Stimulated activated naive CD8-positive, alpha-beta T cell treated with anti-CD3 and anti-CD28 coated beads, Interleukin-15, Interleukin-2, amounts not matched to agents 100 ng/mL and 50 ng/mL, for 24 hours (primary cell): ENCODE data around the gene NELFE.
"Not testable (repeated sequence)": the region's sequence is repeated elsewhere in the genome, so short reads cannot be mapped to it uniquely, and the experiment has no call there.

ENCODE experiments used
- H3K27ac Mint-ChIP-seq: one replicate; pipeline ENCODE4 v1.8.0; 2021; ENCODE audit warnings: mild to moderate bottlenecking, mixed read lengths
- H3K27me3 Mint-ChIP-seq: one replicate; pipeline ENCODE4 v1.8.0; 2021; ENCODE audit warnings: mixed read lengths
- H3K36me3 Mint-ChIP-seq: one replicate; pipeline ENCODE4 v1.8.0; 2021; ENCODE audit warnings: low read depth, mixed read lengths
- H3K4me1 Mint-ChIP-seq: one replicate; pipeline ENCODE4 v1.8.0; 2021; ENCODE audit warnings: low read depth, mixed read lengths
- H3K4me3 Mint-ChIP-seq: one replicate; pipeline ENCODE4 v1.8.0; 2021; ENCODE audit warnings: mild to moderate bottlenecking, mixed read lengths
- H3K9me3 Mint-ChIP-seq: one replicate; pipeline ENCODE4 v1.8.0; 2021; ENCODE audit warnings: mixed read lengths

Gene NELFE

DNA sequence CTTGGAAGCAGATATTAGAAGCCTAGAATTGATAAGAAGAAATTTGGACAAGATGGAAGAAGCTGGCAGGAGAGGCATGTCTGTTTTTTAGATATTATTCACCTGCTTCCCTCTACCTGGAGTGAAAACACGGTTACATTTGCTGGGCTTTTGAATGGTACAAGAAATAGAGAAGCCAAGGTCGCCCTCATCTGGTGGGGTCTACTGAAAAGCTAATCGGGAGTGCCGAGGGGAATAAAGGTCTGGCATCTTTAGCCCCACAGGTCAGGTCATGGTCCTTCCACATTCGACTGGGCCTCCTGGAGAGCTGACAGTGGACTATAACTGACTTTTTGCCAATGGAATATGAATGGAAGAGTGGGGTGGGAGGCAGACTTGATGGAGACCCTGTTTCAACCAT is 35.8 kb downstream of the NELFE start:
- Mint-ChIP-seq H3K4me1 (no peaks in the 10 kb centered on the region), H3K4me3 (no peak overlapping the region), H3K27me3 (peaks cover 2% of the 10 kb centered on the region), H3K27ac (no peak overlapping the region), H3K36me3 (no peaks in the 10 kb centered on the region), H3K9me3 (no peaks in the 10 kb centered on the region)

DNA sequence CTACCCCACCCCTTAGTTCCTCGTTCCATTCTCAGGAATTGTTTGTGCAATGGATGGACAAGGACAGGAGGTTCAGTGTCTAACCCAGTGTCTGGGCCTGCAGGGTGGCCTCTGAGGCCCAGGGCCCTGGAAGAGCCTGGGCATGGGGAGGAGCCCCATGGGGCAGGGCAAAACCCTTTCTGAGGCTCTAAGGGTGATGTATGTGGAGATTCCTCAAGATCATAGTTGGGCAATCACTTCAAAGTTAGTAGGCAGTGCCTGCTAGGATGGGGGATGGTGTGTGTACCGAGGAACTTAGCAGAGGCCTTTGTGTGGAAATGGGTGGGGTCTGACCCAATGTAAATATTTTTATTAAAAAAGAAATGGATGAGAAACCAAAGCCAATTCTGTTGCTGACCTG is 38.0 kb downstream of the NELFE start:
- Mint-ChIP-seq H3K4me3 (no peak overlapping the region), H3K9me3 (no peaks in the 10 kb centered on the region), H3K27ac (no peak overlapping the region), H3K27me3 (peaks cover 2% of the 10 kb centered on the region), H3K4me1 (no peaks in the 10 kb centered on the region), H3K36me3 (no peaks in the 10 kb centered on the region)

DNA sequence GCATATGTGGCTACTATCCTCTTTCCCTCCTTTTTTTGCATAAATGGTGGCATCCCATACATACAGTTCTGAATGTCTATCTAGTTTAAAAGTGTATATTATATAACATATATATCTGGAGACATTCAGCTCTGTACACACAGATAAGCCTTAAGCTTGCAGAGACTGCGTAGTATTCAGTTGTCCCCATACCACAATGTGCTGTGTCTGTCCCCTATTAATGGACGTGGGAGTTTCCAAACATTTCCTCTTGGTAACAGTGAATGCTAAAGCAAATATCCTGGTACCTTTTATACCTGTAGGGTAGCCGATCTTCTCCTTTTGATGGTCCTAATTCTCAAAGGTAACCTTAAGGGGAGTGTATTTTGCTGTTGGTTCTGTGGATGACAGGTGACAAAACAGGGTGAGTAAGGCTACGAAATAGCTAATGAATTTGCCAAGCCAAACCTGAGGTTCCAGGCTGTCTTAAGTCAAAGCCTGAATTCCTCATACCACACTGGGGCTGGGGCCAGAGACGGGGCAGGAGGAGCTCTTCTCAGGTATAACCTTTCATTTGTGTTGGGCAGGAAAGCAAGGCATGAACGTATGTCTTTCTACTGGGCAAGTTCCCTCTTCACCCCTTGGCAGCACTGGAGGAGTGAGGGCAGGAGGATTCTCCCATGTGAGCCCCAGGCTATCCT is 39.0 kb downstream of the NELFE start:
- Mint-ChIP-seq H3K4me1 (no peaks in the 10 kb centered on the region), H3K4me3 (no peak overlapping the region), H3K27ac (no peak overlapping the region), H3K36me3 (no peaks in the 10 kb centered on the region), H3K9me3 (no peaks in the 10 kb centered on the region), H3K27me3 (peaks cover 4% of the 10 kb centered on the region)

DNA sequence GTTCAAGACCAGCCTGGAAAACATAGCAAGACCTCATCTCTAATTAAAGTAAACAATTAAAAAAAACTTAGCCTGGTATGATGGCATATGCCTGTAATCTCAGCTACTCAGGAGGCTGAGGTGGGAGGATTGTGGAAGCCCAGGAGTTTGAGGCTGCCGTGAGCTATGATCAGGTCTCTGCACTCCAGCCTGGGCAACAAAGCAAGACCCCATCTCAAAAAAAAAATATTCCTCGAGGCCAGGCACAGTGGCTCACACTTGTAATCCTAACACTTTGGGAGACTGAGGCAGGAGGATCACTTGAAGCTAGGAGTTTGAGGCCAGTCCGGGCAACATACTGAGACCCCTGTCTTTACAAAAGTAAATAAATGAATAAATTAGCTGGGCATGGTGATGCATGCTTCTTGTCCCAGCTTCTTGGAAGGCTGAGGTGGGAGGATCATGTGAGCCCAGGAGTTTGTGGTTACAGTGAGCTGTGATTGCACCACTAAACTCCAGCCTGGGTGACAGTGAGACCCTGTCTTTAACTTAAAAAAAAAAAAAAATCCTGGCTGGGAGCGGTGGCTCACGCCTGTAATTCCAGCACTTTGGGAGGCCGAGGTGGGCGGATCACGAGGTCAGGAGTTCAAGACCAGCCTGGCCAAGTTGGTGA is 40.6 kb downstream of the NELFE start:
- no peak overlapping the region for H3K27ac Mint-ChIP-seq
- no peaks in the 10 kb centered on the region for H3K36me3 Mint-ChIP-seq
- H3K9me3 Mint-ChIP-seq: no peaks in the 10 kb centered on the region
- no peaks in the 10 kb centered on the region for H3K4me1 Mint-ChIP-seq
- H3K4me3 Mint-ChIP-seq: no peak overlapping the region
- H3K27me3 Mint-ChIP-seq: peaks cover 4% of the 10 kb centered on the region

DNA sequence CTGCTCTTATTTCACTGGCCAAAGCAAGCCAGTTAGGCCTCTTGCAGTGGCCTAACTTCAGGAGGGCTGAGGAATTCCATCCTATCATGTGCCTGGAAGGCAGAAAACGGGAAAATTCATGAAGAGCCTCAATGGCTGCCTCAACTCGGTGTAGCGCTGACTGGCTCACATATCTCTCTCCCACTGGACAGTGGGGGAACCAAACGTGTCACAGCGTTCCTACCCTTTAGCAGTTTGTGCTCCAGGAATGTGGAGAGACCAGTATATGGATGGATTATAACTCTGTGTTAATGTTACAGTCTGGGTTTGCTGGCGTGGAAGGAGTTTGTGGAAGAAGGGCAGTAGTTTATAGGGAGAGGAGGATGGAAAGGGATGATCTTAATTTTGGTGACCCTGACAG is 43.0 kb downstream of the NELFE start:
- H3K36me3 Mint-ChIP-seq: no peaks in the 10 kb centered on the region
- peaks cover 4% of the 10 kb centered on the region for H3K27me3 Mint-ChIP-seq
- H3K27ac Mint-ChIP-seq: no peak overlapping the region
- peaks cover 10% of the 10 kb centered on the region for H3K4me1 Mint-ChIP-seq
- H3K9me3 Mint-ChIP-seq: no peaks in the 10 kb centered on the region
- H3K4me3 Mint-ChIP-seq: no peak overlapping the region

DNA sequence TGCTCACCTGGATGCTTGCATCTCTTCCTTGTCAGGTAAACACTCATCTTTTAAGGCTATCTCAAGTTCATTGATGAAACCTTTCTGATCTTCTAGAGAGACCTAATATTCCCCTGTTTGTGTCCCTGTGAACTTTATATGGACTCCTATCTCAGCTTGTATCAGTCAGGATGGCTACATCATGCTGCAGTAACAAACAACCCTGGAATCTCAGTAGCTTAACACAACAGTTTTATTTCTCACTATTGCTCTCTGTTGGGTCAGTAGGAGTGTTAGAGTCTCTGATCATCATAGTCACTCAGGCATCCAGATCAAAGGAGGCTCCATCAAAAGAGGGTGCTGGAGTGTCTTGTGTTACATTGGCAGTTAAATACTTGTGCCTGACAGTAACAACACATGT is 43.4 kb downstream of the NELFE start:
- no peak overlapping the region for H3K4me3 Mint-ChIP-seq
- no peak overlapping the region for H3K27ac Mint-ChIP-seq
- no peaks in the 10 kb centered on the region for H3K9me3 Mint-ChIP-seq
- H3K36me3 Mint-ChIP-seq: no peaks in the 10 kb centered on the region
- peaks cover 12% of the 10 kb centered on the region for H3K4me1 Mint-ChIP-seq
- peaks cover 4% of the 10 kb centered on the region for H3K27me3 Mint-ChIP-seq

DNA sequence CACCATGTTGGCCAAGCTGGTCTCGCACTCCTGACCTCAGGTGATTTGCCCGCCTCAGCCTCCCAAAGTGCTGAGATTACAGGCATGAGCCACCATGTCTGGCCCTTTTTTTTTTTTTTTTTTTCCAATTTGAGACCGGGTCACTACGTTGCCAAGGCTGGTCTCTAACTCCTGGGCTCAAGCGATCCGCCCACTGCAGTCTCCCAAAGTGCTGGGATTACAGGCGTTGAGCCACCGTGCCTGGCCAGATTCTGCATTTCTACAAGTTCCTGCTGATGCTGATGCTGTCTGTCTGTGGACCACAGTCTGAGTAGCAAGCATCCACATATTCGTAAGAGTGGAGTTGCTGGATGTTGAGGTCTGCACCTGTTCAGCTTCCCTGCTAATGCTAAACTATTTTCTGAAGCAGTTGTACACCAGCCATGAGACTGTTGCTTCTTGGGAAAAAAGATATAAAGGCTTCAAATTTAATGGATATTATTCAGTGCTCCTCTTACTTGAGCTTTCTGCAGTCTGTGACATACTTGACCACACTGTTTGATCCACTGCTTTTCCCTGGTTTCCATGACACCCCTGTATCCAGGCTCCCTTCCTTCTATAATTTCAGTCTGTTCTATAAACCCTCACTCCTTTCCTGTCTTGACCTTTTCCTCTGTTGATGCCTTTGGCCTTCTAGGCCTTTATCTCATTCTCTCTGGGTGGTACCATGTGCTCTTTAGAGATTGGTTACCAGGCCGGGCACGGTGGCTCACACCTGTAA is 46.8 kb downstream of the NELFE start:
- Mint-ChIP-seq H3K9me3 (no peaks in the 10 kb centered on the region), H3K4me1 (peaks cover 22% of the 10 kb centered on the region), H3K36me3 (no peaks in the 10 kb centered on the region), H3K4me3 (no peak overlapping the region), H3K27ac (no peak overlapping the region), H3K27me3 (peaks cover 8% of the 10 kb centered on the region)

DNA sequence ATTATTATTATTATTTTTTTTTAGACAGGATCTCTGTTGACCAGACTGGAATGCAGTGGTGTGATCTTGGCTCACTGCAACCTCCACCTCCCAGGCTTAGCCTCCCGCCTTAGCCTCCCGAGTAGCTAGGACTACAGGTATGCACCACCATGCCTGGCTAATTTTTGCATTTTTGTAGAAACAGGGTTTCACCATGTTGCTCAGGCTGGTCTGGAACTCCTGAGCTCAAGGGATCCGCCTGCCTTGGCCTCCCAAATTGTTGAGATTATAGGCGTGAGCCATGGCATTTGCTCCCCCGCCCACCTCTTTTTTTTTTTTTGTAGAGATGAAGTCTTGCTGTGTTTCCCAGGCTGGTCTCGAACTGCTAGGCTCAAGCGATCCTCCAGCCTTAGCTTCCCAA is 49.5 kb downstream of the NELFE start:
- not testable (repeated sequence) for H3K27me3 Mint-ChIP-seq, H3K36me3 Mint-ChIP-seq, H3K9me3 Mint-ChIP-seq, H3K27ac Mint-ChIP-seq, H3K4me3 Mint-ChIP-seq
- H3K4me1 Mint-ChIP-seq: peaks cover 22% of the 10 kb centered on the region

DNA sequence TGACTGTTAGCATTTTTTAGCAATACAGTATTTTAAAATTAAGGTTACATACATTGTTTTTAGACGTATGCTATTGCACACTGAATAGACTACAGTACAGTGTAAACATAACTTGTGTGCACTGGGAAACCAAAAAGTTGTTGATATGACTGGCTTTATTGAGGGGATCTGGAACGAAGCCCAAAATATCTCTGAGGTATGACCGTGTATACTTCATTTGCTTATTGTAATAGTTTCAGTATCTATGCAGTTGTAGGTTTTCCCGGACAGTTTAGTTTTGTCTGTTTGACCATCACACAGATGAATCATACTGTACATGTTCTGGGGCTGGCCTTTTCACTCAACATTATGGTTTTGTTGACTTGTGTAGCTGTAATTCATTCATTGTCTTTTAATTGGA is 50.0 kb downstream of the NELFE start:
- Mint-ChIP-seq H3K27ac (no peak overlapping the region), H3K9me3 (no peaks in the 10 kb centered on the region), H3K4me1 (peaks cover 22% of the 10 kb centered on the region), H3K36me3 (no peaks in the 10 kb centered on the region), H3K27me3 (peaks cover 4% of the 10 kb centered on the region), H3K4me3 (no peak overlapping the region)

DNA sequence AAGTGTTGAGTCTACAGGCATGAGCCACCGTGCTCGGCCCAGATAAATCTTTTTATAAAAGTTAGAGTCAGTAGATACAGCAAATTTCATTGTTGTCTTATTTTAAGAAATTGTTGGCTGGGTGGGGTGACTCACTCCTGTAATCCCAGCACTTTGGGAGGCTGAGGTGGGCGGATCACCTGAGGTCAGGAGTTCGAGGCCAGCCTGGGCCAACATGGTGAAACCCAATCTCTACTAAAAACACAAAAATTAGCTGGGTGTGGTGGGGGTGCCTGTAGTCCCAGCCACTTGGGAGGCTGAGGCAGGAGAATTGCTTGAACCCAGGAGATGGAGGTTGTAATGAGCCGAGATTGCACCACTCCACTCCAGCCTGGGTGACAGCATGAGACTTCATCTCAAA is 50.5 kb downstream of the NELFE start:
- not testable (repeated sequence) for H3K27ac Mint-ChIP-seq, H3K9me3 Mint-ChIP-seq, H3K27me3 Mint-ChIP-seq, H3K4me3 Mint-ChIP-seq, H3K36me3 Mint-ChIP-seq
- peaks cover 22% of the 10 kb centered on the region for H3K4me1 Mint-ChIP-seq

DNA sequence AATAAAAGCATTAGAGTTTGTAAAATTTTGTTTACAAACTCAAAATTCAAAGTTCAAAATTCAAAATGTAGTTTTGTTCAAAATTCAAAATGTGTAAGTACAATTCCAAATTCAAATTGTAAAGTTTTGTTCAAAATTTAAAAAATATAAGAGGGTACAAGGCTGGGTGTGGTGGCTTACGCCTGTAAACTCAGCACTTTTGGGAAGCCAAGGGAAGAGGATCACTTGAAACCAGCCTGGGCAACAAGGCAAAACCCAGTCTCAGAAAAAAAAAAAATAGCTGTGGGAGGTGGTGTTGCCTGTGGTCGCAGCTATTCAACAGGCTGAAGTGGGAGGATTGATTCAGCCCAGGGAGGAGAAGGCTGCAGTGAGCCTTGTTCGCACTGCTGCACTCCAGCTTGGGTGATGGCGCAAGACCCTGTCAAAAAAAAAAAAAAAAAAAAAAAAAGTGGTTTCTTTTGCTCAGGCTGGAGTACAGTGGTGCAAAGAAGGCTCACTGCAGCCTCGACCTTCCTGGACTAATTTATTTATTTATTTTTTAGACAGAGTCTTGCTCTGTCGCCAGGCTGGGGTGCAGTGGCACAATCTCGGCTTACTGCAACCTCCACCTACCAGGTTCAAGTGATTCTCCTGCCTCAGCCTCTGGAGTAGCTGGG is 51.5 kb downstream of the NELFE start:
- peaks cover 29% of the 10 kb centered on the region for H3K4me1 Mint-ChIP-seq
- H3K27me3 Mint-ChIP-seq: peaks cover 4% of the 10 kb centered on the region
- no peaks in the 10 kb centered on the region for H3K36me3 Mint-ChIP-seq
- H3K4me3 Mint-ChIP-seq: no peak overlapping the region
- no peaks in the 10 kb centered on the region for H3K9me3 Mint-ChIP-seq
- no peak overlapping the region for H3K27ac Mint-ChIP-seq

DNA sequence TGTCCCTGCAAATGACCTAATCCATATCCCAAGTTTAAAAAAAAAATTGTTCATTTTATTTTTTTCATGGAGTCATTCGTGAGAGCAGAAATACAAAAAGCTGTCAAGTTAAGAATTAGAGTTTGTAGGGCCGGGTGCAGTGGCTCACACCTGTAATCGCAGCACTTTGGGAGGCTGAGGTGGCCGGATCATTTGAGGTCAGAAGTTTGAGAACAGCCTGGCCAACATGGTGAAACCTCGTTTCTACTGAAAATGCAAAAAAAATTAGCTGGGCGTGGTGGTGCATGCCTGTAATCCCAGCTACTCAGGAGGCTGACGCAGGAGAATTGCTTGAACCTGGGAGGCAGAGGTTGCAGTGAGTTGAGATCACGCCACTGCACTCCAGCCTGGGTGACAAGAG is 52.0 kb downstream of the NELFE start:
- not testable (repeated sequence) for H3K4me3 Mint-ChIP-seq, H3K9me3 Mint-ChIP-seq, H3K36me3 Mint-ChIP-seq, H3K27ac Mint-ChIP-seq, H3K27me3 Mint-ChIP-seq
- peaks cover 23% of the 10 kb centered on the region for H3K4me1 Mint-ChIP-seq

DNA sequence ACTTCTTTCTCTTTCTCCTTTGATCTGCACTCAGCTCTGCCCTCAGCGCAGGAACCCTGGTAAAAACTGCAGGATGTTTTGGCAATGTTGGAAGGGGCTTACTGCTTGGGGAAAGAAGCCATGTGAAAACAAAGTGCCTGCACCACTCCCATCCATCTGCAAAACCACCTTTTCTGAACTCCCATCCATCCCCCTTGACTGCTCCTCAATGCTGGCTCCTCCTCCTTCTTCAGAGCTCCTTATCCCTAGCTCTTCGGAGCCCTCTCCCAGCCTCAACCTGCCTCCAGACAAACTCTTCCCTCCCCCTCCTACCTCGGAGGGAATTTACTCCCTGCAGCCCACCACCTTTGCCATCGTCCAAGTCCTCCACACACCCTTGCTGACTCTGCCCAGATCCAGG is 52.6 kb downstream of the NELFE start:
- Mint-ChIP-seq H3K9me3 (no peaks in the 10 kb centered on the region), H3K36me3 (no peaks in the 10 kb centered on the region), H3K4me3 (no peak overlapping the region), H3K27ac (no peak overlapping the region), H3K4me1 (peaks cover 24% of the 10 kb centered on the region), H3K27me3 (peaks cover 4% of the 10 kb centered on the region)

DNA sequence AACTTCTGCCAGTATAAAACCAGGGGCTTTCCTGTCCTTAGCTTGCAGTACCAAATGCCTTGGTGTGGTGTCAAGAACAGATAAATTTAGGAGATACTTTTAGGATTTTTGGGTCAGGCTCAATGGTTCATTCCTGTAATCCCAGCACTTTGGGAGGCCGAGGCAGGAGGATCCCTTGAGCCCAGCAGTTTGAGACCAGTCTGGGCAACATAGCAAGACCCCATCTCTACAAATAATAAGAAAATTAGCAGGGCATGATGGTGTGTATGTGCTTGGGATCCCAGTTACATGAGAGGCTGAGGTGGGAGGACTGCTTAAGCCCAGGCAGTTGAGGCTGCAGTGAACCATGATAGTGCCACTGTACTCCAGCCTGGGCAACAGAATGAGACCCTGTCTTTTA is 53.7 kb downstream of the NELFE start:
- Mint-ChIP-seq H3K9me3 (no peaks in the 10 kb centered on the region), H3K27ac (no peak overlapping the region), H3K4me3 (no peak overlapping the region), H3K4me1 (peaks cover 25% of the 10 kb centered on the region), H3K27me3 (peaks cover 4% of the 10 kb centered on the region), H3K36me3 (no peaks in the 10 kb centered on the region)

DNA sequence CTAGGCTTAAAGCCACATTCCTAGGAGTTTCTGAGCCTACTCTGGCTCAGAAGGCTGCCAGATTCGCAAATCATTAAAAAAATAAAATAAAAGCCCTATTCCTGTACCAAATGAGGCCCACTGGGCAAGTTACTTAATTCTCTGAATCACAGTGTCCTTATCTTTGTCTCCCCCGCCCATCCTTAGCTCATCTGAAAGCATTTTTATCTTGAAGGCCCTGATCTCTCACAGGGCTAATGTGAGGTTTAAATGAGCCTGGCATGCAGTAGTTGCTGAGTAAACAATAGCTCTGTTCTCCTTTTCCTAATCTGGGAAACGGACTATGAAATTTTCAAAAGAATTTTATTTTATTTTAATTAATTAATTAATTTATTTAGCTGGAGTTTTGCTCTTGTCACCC is 54.8 kb downstream of the NELFE start:
- Mint-ChIP-seq H3K36me3 (no peaks in the 10 kb centered on the region), H3K4me1 (peaks cover 35% of the 10 kb centered on the region), H3K4me3 (no peak overlapping the region), H3K9me3 (no peaks in the 10 kb centered on the region), H3K27ac (no peak overlapping the region), H3K27me3 (peaks cover 4% of the 10 kb centered on the region)
